ENCODE measurements around the gene DNER.

DNA sequence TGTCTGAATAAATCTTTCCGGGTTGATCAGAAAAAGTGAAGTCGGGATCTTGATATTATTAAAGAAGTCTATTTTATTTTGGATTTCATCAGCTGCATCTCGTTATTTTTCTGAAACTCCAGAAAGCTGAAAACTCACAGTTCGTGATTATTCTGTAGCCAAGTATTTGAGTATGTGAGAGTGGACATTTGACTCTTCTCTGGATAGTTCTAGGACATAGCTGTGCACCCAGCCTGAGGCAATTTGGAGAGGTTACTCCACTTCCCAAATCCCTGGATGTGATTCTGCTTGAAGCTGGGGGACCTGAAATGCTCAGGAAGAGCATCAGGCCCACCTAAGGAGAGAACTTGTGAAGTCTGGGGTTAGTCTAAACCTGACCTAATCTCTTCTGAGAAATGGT lies 325.6 kb downstream of the DNER start:
- TF ChIP-seq EP300 (IDR thresholded peaks at IDR 0.05; ENCODE audit: borderline replicate concordance in 1 of 2, low read depth in 1 of 2, low read length in 1 of 2), result no peak
- TF ChIP-seq, protein P1, sequence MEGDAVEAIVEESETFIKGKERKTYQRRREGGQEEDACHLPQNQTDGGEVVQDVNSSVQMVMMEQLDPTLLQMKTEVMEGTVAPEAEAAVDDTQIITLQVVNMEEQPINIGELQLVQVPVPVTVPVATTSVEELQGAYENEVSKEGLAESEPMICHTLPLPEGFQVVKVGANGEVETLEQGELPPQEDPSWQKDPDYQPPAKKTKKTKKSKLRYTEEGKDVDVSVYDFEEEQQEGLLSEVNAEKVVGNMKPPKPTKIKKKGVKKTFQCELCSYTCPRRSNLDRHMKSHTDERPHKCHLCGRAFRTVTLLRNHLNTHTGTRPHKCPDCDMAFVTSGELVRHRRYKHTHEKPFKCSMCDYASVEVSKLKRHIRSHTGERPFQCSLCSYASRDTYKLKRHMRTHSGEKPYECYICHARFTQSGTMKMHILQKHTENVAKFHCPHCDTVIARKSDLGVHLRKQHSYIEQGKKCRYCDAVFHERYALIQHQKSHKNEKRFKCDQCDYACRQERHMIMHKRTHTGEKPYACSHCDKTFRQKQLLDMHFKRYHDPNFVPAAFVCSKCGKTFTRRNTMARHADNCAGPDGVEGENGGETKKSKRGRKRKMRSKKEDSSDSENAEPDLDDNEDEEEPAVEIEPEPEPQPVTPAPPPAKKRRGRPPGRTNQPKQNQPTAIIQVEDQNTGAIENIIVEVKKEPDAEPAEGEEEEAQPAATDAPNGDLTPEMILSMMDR (IDR thresholded peaks at IDR 0.05), result no peak
- no peak for TF ChIP-seq RFX5 (IDR thresholded peaks at IDR 0.05; ENCODE audit: low read length)
